KMS-11 (cell line): ENCODE results near the gene FBXO41.

Source experiments
- H2AFZ ChIP-seq: fragments of 200-600 bp; sonication (generic); 2 replicates; pipeline ENCODE4 v1.6.1; 2016; ENCODE audit warnings: antibody characterized with exemption, mixed run types, low read depth
- H3K27ac ChIP-seq: fragments of 200-600 bp; sonication (generic); 2 replicates; pipeline ENCODE4 v1.6.1; 2016; ENCODE audit warnings: mild to moderate bottlenecking, mixed run types
- H3K27me3 ChIP-seq: fragments of 200-600 bp; sonication (generic); 2 replicates; pipeline ENCODE4 v1.6.1; 2017; ENCODE audit warnings: mild to moderate bottlenecking, low read depth, mixed run types, moderate library complexity; ENCODE audit not compliant: insufficient read depth
- H3K36me3 ChIP-seq: fragments of 200-600 bp; sonication (generic); 2 replicates; pipeline ENCODE4 v1.6.1; 2017; ENCODE audit warnings: mild to moderate bottlenecking, mixed run types; ENCODE audit not compliant: insufficient read depth
- H3K4me1 ChIP-seq: fragments of 200-600 bp; sonication (generic); 2 replicates; pipeline ENCODE4 v1.6.1; 2016; ENCODE audit warnings: mild to moderate bottlenecking, low read depth, mixed run types; ENCODE audit not compliant: poor library complexity, severe bottlenecking
- H3K4me2 ChIP-seq: fragments of 200-600 bp; sonication (generic); 2 replicates; pipeline ENCODE4 v1.7.0; 2016; ENCODE audit warnings: mild to moderate bottlenecking, mixed run types
- H3K4me3 ChIP-seq: fragments of 200-600 bp; sonication (generic); IDR thresholded peaks from 2 replicates; pipeline ENCODE4 v1.6.1; 2017; ENCODE audit warnings: low read depth, low read length, mixed read lengths; ENCODE audit not compliant: insufficient read depth
- H3K79me2 ChIP-seq: fragments of 200-600 bp; sonication (generic); 2 replicates; pipeline ENCODE4 v1.6.1; 2016; ENCODE audit warnings: low read depth, mixed run types; ENCODE audit not compliant: insufficient read depth
- H3K9ac ChIP-seq: fragments of 200-600 bp; sonication (generic); 2 replicates; pipeline ENCODE4 v1.6.1; 2016; ENCODE audit warnings: mild to moderate bottlenecking, mixed run types
- H4K20me1 ChIP-seq: fragments of 200-600 bp; sonication (generic); 2 replicates; pipeline ENCODE4 v1.6.1; 2016; ENCODE audit warnings: mild to moderate bottlenecking, mixed run types; ENCODE audit not compliant: insufficient read depth
- TF ChIP-seq, protein P1 (sequence below): fragments of 200-600 bp; sonication (generic); conservative IDR thresholded peaks from 2 replicates; pipeline ENCODE4 v1.6.1; 2017; ENCODE audit warnings: low read depth, mild to moderate bottlenecking, antibody characterized with exemption, low read length, moderate library complexity, mixed read lengths

Gene FBXO41

DNA sequence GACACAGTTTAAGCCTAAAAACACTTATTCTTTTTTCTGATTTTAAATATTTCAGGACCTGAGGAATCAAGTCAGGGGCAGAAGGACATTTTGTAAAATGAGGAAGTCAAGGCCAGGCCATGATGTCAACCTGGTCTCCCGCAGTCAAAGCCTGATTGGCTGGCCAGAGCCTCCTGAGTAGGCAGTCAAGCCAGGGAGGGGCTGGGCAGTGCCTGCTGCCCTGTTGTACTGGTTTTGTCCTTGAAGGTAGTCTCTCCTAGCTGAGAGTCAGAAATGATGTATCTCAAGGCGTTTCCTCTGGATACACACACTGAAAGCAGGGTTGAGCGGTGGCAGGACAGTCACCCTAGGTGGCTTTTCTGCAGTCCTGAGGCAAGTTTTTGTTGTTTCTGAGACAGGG is 30.4 kb downstream of the FBXO41 start:
- H3K27ac ChIP-seq = peak overlapping the region; percentile 17; the same call in 1 of the 2 replicates
- TF ChIP-seq, protein P1, sequence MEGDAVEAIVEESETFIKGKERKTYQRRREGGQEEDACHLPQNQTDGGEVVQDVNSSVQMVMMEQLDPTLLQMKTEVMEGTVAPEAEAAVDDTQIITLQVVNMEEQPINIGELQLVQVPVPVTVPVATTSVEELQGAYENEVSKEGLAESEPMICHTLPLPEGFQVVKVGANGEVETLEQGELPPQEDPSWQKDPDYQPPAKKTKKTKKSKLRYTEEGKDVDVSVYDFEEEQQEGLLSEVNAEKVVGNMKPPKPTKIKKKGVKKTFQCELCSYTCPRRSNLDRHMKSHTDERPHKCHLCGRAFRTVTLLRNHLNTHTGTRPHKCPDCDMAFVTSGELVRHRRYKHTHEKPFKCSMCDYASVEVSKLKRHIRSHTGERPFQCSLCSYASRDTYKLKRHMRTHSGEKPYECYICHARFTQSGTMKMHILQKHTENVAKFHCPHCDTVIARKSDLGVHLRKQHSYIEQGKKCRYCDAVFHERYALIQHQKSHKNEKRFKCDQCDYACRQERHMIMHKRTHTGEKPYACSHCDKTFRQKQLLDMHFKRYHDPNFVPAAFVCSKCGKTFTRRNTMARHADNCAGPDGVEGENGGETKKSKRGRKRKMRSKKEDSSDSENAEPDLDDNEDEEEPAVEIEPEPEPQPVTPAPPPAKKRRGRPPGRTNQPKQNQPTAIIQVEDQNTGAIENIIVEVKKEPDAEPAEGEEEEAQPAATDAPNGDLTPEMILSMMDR = no peak
- H3K79me2 ChIP-seq = no peaks in the 10 kb centered on the region
- no peak overlapping the region for H3K4me3 ChIP-seq
- no peaks in the 10 kb centered on the region for H3K4me1 ChIP-seq
- no peak overlapping the region for H3K9ac ChIP-seq
- H3K4me2 ChIP-seq = no peak overlapping the region
- H3K36me3 ChIP-seq = peaks cover 24% of the 10 kb centered on the region; the same call in 1 of the 2 replicates
- no peak overlapping the region for H2AFZ ChIP-seq
- no peaks in the 10 kb centered on the region for H4K20me1 ChIP-seq
- no peaks in the 10 kb centered on the region for H3K27me3 ChIP-seq

DNA sequence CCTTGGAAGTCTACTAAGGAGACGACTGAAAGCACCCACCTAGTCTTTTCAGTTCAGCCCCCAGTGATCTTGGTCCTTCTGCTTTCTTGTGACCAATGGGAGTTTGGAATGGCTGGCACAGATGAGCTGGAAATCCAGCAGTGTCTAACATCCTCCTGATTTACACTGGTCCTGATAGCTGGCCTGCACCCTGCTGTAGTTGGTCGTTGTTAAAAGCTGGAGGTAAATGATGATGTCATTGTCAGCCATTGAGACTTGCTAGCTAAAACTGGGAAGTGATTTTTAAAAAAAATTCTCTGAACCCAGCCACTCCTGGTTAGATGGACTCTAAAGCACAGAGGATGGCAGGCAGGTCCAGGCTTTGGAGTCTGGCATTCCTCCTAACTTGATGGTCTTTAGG is 30.9 kb downstream of the FBXO41 start:
- Histone ChIP-seq H2AFZ (no peak overlapping the region), H3K27me3 (no peaks in the 10 kb centered on the region), H3K36me3 (peaks cover 26% of the 10 kb centered on the region; the same call in 1 of the 2 replicates), H3K9ac (no peak overlapping the region), H3K4me3 (no peak overlapping the region), H3K27ac (peak overlapping the region; percentile 16; the same call in 1 of the 2 replicates), H3K4me1 (no peaks in the 10 kb centered on the region), H3K79me2 (no peaks in the 10 kb centered on the region), H4K20me1 (no peaks in the 10 kb centered on the region; the same call in 1 of the 2 replicates), H3K4me2 (no peak overlapping the region)
- TF ChIP-seq, protein P1 = no peak

- Histone ChIP-seq H3K27me3 (no peaks in the 10 kb centered on the region), H3K27ac (no peak overlapping the region; the same call in 1 of the 2 replicates), H3K4me1 (no peaks in the 10 kb centered on the region), H3K36me3 (peaks cover 30% of the 10 kb centered on the region; the same call in 1 of the 2 replicates), H4K20me1 (no peaks in the 10 kb centered on the region; the same call in 1 of the 2 replicates), H3K4me3 (no peak overlapping the region), H2AFZ (no peak overlapping the region), H3K9ac (no peak overlapping the region), H3K79me2 (no peaks in the 10 kb centered on the region; the same call in 1 of the 2 replicates), H3K4me2 (no peak overlapping the region)
- TF ChIP-seq, protein P1 = no peak
Measured at GRCh38 chr2:73252238-73253027, 31.8 kb downstream of the FBXO41 start.

- H3K4me3 ChIP-seq = no peak overlapping the region
- peaks cover 30% of the 10 kb centered on the region; the same call in 1 of the 2 replicates for H3K36me3 ChIP-seq
- TF ChIP-seq, protein P1 = no peak
- H3K4me1 ChIP-seq = peaks cover 6% of the 10 kb centered on the region
- H3K27me3 ChIP-seq = no peaks in the 10 kb centered on the region
- no peak overlapping the region for H3K9ac ChIP-seq
- no peaks in the 10 kb centered on the region; the same call in 1 of the 2 replicates for H3K79me2 ChIP-seq
- peaks cover 1% of the 10 kb centered on the region for H4K20me1 ChIP-seq
- H3K4me2 ChIP-seq = no peak overlapping the region
- no peak overlapping the region for H2AFZ ChIP-seq
- no peak overlapping the region for H3K27ac ChIP-seq
Measured at GRCh38 chr2:73250872-73251846, 33.1 kb downstream of the FBXO41 start.
